HepG2 (cell line): ENCODE results near the gene MYO18A. TPM values are rescaled to one million over a fixed set of nuclear protein-coding genes. Genes with fewer than 3 reads are reported as not detected.

Experiments used
- CEBPB ChIP-seq: IDR thresholded peaks from 2 replicates; pipeline ENCODE4 v1.6.1; 2011; ENCODE audit warnings: low read depth, low read length, improper control_type of control experiment, borderline replicate concordance
- ETV5 ChIP-seq: IDR thresholded peaks from 2 replicates; pipeline ENCODE4 v1.6.1; 2018; ENCODE audit warnings: missing biosample characterization, missing genetic modification reagents, inconsistent platforms, borderline replicate concordance
- KDM6A ChIP-seq: IDR thresholded peaks from 2 replicates; pipeline ENCODE4 v1.6.1; 2016; ENCODE audit warnings: low read depth
- KMT2B ChIP-seq: IDR thresholded peaks from 2 replicates; pipeline ENCODE4 v1.6.1; 2016; ENCODE audit warnings: missing genetic modification reagents, missing compliant biosample characterization
- MAZ ChIP-seq, 2 experiments: sonication (generic) in 1 of 2; formaldehyde crosslinking in 1 of 2; IDR thresholded peaks; 2 replicates each; pipeline versions ENCODE4 v1.5.0 to v1.6.1; 2012 to 2020; ENCODE audit warnings: low read depth in 2 of 2, mild to moderate bottlenecking in 2 of 2, borderline replicate concordance in 1 of 2, improper control_type of control experiment in 1 of 2, low read length in 1 of 2, missing genetic modification reagents in 1 of 2, moderate library complexity in 1 of 2
- NCOR1 ChIP-seq: fragments of 200-600 bp; sonication (generic); IDR thresholded peaks from 2 replicates; pipeline ENCODE4 v1.7.0; 2017; ENCODE audit warnings: antibody characterized with exemption, low read length, borderline replicate concordance
- NONO ChIP-seq, 2 experiments: fragments of 450-650 bp in 1 of 2; sonication (generic) in 1 of 2; formaldehyde crosslinking in 1 of 2; IDR thresholded peaks in 1 of 2; conservative IDR thresholded peaks in 1 of 2; 2 replicates each; pipeline versions ENCODE4 v1.6.1 to v1.8.0; 2017 to 2022; ENCODE audit warnings: mild to moderate bottlenecking in 1 of 2, missing genetic modification reagents in 1 of 2, moderate library complexity in 1 of 2
- PRPF4 ChIP-seq: fragments of 200-400 bp; formaldehyde crosslinking; IDR thresholded peaks from 2 replicates; pipeline ENCODE4 v1.6.1; 2016; ENCODE audit warnings: low read length, low read depth; ENCODE audit not compliant: poor library complexity, severe bottlenecking
- SOX6 ChIP-seq, 2 experiments: fragments of 450-650 bp in 1 of 2; sonication (generic) in 1 of 2; formaldehyde crosslinking in 1 of 2; IDR thresholded peaks; 2 replicates each; pipeline versions ENCODE4 v1.4.0 to v1.6.1; 2017 to 2020; ENCODE audit warnings: antibody characterized with exemption in 1 of 2, mild to moderate bottlenecking in 1 of 2, missing genetic modification reagents in 1 of 2
- SPEN ChIP-seq: sonication (generic); formaldehyde crosslinking; IDR thresholded peaks from 2 replicates; pipeline ENCODE4 v1.5.1; 2020; ENCODE audit warnings: low read depth, mild to moderate bottlenecking, missing genetic modification reagents
- ZNF124 ChIP-seq: sonication (generic); formaldehyde crosslinking; IDR thresholded peaks from 2 replicates; pipeline ENCODE4 v1.4.0; 2020; ENCODE audit warnings: missing genetic modification reagents
- ZNF224 ChIP-seq: sonication (generic); formaldehyde crosslinking; IDR thresholded peaks from 2 replicates; pipeline ENCODE4 v1.5.0; 2020; ENCODE audit warnings: mild to moderate bottlenecking, missing genetic modification reagents
- ZNF552 ChIP-seq: sonication (generic); formaldehyde crosslinking; IDR thresholded peaks from 2 replicates; pipeline ENCODE4 v1.9.0; 2022; ENCODE audit warnings: missing genetic modification reagents, mild to moderate bottlenecking, borderline replicate concordance
- ZNF562 ChIP-seq: sonication (generic); formaldehyde crosslinking; IDR thresholded peaks from 2 replicates; pipeline ENCODE4 v1.8.0; 2022; ENCODE audit warnings: missing genetic modification reagents, borderline replicate concordance
- ZNF607 ChIP-seq: sonication (generic); formaldehyde crosslinking; IDR thresholded peaks from 2 replicates; pipeline ENCODE4 v1.5.1; 2020; ENCODE audit warnings: missing genetic modification reagents, mild to moderate bottlenecking, borderline replicate concordance
- ZNF619 ChIP-seq: sonication (generic); formaldehyde crosslinking; IDR thresholded peaks from 2 replicates; pipeline ENCODE4 v1.4.0; 2020; ENCODE audit warnings: mild to moderate bottlenecking, missing genetic modification reagents
- polyA plus RNA-seq, 8 experiments: library from polyadenylated mRNA; depleted of rRNA in 3 of 8; stranded (reverse) in 7 of 8; unstranded in 1 of 8; fragments of >200 nt; fragmentation: Illumina TruSeq in 4 of 8; extraction: Trizol in 4 of 8; gene quantifications; 2 replicates each; pipeline versions ENCODE4 v1.2.1 to v1.2.3, GENCODE V29; 2011 to 2016; ENCODE audit warnings: low read depth in 4 of 8, missing spikeins in 1 of 8, mixed read lengths in 1 of 8; ENCODE audit not compliant: insufficient read depth in 1 of 8
- total RNA-seq, 5 experiments: library from RNA; depleted of rRNA; stranded (reverse); fragments of >200 nt; fragmentation: Illumina TruSeq; extraction: Trizol; gene quantifications; 2 replicates each; pipeline ENCODE4 v1.2.3, GENCODE V29; 2016; ENCODE audit warnings: low read depth in 1 of 5
- TF ChIP-seq, protein P1 (sequence below): sonication (generic); formaldehyde crosslinking; IDR thresholded peaks from 2 replicates; pipeline ENCODE4 v1.8.0; 2022; ENCODE audit warnings: low read depth, missing genetic modification reagents
- TF ChIP-seq, protein P2 (sequence below): sonication (generic); formaldehyde crosslinking; IDR thresholded peaks from 2 replicates; pipeline ENCODE4 v1.4.0; 2020; ENCODE audit warnings: missing genetic modification reagents
- TF ChIP-seq, protein P3 (sequence below): IDR thresholded peaks from 2 replicates; pipeline ENCODE4 v1.6.1; 2016; ENCODE audit warnings: missing compliant biosample characterization, missing genetic modification reagents, borderline replicate concordance
- TF ChIP-seq, protein P4 (sequence below): sonication (generic); formaldehyde crosslinking; IDR thresholded peaks from 2 replicates; pipeline ENCODE4 v1.5.0; 2020; ENCODE audit warnings: mild to moderate bottlenecking, missing genetic modification reagents

The MYO18A gene
- total and polyA plus RNA-seq, 2 of the 13 experiments (the other 11 are each of a cell fraction or from before 2014, with no cell fraction given): 16.8 to 24.8 TPM

DNA sequence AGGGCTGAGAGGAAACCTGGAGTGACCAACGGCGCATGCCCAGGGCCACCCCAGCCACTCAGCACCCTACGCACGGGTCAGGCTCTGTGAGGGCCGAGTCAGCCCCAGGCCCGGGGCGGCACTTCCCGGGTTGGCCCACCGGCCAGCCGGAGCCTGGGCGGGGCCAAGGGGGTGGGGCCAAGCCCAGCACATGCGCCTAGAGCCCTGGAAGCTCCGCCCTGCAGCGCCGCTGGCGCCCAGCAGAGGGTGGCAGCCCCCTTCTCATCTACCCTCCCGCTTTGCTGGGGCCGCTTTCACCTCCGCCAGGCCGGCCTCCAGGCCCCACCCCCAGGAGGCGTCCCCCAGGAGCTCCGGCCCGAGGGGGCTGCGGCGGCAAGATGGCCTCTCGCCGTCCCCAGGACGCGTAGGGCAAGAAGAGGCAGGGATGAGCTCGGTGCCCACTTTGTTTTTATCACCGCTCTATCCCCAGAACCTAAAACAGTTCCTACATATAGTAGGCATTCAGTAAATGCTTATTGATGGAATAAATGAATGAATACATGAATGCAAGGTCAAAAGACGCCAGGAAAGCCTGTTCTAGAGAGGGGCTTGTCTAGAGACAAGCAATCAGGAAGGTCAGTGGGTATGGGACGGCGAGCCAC lies 31.3 kb downstream of the MYO18A start (continued):
- TF ChIP-seq, protein P1, sequence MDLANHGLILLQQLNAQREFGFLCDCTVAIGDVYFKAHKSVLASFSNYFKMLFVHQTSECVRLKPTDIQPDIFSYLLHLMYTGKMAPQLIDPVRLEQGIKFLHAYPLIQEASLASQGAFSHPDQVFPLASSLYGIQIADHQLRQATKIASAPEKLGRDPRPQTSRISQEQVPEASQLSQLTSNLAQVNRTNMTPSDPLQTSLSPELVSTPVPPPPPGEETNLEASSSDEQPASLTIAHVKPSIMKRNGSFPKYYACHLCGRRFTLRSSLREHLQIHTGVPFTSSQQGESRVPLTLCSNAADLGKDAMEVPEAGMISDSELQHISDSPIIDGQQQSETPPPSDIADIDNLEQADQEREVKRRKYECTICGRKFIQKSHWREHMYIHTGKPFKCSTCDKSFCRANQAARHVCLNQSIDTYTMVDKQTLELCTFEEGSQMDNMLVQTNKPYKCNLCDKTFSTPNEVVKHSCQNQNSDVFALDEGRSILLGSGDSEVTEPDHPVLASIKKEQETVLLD: no peak
- TF ChIP-seq, protein P2, sequence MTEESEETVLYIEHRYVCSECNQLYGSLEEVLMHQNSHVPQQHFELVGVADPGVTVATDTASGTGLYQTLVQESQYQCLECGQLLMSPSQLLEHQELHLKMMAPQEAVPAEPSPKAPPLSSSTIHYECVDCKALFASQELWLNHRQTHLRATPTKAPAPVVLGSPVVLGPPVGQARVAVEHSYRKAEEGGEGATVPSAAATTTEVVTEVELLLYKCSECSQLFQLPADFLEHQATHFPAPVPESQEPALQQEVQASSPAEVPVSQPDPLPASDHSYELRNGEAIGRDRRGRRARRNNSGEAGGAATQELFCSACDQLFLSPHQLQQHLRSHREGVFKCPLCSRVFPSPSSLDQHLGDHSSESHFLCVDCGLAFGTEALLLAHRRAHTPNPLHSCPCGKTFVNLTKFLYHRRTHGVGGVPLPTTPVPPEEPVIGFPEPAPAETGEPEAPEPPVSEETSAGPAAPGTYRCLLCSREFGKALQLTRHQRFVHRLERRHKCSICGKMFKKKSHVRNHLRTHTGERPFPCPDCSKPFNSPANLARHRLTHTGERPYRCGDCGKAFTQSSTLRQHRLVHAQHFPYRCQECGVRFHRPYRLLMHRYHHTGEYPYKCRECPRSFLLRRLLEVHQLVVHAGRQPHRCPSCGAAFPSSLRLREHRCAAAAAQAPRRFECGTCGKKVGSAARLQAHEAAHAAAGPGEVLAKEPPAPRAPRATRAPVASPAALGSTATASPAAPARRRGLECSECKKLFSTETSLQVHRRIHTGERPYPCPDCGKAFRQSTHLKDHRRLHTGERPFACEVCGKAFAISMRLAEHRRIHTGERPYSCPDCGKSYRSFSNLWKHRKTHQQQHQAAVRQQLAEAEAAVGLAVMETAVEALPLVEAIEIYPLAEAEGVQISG (CRISPR knock-in tag): peak; percentile 58; the same call in 1 of the 2 replicates
- TF ChIP-seq SOX6 (IDR thresholded peaks at IDR 0.05) (no peak), SOX6 (CRISPR knock-in tag; IDR thresholded peaks at IDR 0.05) (peak; percentile 74; the same call in 1 of the 2 replicates), ZNF619 (0 out of 2 replicates have a peak, but pooled peaks have one; percentile 68), NCOR1 (no peak), NONO (IDR thresholded peaks at IDR 0.05) (no peak), NONO (CRISPR knock-in tag; conservative IDR thresholded peaks at IDR 0.05) (peak; percentile 66), MAZ (IDR thresholded peaks at IDR 0.05; ENCODE audit: borderline replicate concordance, low read depth, low read length) (peak; percentile 90), MAZ (CRISPR knock-in tag; IDR thresholded peaks at IDR 0.05; ENCODE audit: low read depth) (peak; percentile 90), CEBPB (no peak), KMT2B (CRISPR knock-in tag) (no peak), ZNF124 (CRISPR knock-in tag) (no peak), SPEN (CRISPR knock-in tag) (peak; percentile 80), ZNF224 (CRISPR knock-in tag) (no peak), PRPF4 (no peak), ZNF562 (CRISPR knock-in tag) (no peak), ZNF607 (CRISPR knock-in tag) (peak; percentile 73; the same call in 1 of the 2 replicates), ETV5 (peak; percentile 67; the same call in 1 of the 2 replicates), ZNF552 (no peak), KDM6A (no peak)
- TF ChIP-seq, protein P3, sequence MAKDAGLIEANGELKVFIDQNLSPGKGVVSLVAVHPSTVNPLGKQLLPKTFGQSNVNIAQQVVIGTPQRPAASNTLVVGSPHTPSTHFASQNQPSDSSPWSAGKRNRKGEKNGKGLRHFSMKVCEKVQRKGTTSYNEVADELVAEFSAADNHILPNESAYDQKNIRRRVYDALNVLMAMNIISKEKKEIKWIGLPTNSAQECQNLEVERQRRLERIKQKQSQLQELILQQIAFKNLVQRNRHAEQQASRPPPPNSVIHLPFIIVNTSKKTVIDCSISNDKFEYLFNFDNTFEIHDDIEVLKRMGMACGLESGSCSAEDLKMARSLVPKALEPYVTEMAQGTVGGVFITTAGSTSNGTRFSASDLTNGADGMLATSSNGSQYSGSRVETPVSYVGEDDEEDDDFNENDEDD: no peak
- TF ChIP-seq, protein P4, sequence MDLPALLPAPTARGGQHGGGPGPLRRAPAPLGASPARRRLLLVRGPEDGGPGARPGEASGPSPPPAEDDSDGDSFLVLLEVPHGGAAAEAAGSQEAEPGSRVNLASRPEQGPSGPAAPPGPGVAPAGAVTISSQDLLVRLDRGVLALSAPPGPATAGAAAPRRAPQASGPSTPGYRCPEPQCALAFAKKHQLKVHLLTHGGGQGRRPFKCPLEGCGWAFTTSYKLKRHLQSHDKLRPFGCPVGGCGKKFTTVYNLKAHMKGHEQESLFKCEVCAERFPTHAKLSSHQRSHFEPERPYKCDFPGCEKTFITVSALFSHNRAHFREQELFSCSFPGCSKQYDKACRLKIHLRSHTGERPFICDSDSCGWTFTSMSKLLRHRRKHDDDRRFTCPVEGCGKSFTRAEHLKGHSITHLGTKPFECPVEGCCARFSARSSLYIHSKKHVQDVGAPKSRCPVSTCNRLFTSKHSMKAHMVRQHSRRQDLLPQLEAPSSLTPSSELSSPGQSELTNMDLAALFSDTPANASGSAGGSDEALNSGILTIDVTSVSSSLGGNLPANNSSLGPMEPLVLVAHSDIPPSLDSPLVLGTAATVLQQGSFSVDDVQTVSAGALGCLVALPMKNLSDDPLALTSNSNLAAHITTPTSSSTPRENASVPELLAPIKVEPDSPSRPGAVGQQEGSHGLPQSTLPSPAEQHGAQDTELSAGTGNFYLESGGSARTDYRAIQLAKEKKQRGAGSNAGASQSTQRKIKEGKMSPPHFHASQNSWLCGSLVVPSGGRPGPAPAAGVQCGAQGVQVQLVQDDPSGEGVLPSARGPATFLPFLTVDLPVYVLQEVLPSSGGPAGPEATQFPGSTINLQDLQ (CRISPR knock-in tag): no peak
